GM18526 (cell line): ENCODE measurements around the gene PM20D1.

Source experiments
- POLR2A ChIP-seq: IDR thresholded peaks from 3 replicates; pipeline ENCODE4 v1.6.1; 2011; ENCODE audit not compliant: insufficient read length; ENCODE audit errors: extremely low read depth

Gene PM20D1

GRCh38 chr1:205837382-205837970 is 12.5 kb downstream of the PM20D1 start:
- no peak for TF ChIP-seq POLR2A

GRCh38 chr1:205834751-205835150 is 15.2 kb downstream of the PM20D1 start:
- TF ChIP-seq POLR2A, result no peak

DNA sequence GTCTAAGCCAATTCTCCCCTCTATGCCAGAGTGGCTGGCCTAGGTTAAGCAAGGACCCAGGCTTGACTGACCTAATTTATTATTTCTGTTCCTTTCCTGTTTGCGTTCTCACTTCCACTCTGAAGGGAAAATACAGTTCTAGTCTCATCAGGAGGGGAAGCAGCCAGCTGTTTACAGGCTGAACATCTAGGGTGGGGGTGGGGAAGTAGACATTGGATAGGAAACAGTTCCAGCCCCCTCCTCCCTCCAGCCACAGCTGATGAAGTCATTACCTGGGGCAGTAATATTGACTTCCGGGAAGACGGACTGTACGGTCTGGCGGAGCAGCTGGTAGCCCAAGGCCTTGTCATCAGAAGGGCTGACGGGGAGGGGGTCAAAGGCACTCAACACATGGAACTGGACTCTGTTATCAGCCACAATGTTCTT is 17.6 kb downstream of the PM20D1 start:
- TF ChIP-seq POLR2A, result no peak

DNA sequence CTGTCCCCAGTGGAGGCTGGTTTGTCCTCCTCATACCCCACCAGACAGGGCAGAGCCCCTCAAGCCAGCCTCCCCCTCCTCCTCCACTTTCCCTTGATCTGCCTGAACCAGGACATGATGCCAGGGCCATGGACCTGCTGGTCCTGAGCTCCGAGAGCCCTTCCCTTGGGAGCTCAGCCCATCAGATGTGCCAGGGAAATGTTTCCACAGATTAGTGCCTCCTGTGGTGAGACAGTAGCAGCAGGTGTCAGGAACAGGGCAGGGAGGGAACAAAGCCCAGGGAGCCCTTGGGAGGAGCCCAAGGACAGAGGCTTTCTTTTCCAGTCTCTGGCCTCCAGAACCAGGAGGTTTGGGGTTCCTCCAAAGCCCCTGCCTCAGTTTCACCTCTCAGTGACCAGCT is 22.3 kb downstream of the PM20D1 start:
- no peak for TF ChIP-seq POLR2A

GRCh38 chr1:205826995-205827394 is 22.9 kb downstream of the PM20D1 start:
- no peak for TF ChIP-seq POLR2A

DNA sequence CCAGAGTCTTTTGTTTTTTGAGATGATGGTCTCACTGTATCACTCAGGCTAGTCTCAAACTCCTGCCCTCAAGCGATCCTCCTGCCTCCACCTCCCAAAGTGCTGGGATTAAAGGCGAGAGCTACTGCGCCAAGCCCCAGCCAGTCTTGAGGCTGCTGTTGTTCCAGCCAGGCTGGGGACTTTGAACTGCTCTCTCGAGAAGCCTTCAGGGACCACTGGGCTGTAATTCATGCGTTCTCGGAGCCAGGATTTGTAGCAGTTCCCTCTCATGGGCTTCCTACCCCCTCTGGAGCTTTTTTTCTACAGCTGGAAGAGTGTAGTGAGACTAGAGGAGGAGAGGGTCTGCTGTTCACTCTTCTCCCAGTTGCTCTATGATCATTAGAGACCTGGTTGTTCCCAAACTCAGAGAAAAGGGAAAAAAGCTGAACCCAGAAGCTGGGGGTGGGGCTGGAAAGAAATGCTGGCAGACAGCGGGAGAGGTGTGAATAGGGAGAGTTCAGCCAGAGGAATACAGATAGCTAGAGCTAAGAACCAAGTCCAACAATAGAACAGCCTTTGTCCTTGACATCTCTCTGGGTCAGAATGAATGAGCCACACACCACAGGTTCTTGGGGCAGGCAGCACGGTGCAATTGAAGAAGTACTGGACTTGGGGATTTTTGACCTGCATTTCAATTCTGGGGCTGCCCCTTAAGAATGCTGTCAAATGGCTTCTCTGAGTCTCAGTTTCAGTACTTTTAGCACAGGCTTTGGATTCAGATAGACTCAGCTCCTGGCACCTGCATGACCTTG is 23.7 kb downstream of the PM20D1 start:
- no peak for TF ChIP-seq POLR2A

- no peak for TF ChIP-seq POLR2A
Measured at GRCh38 chr1:205824180-205824579, 25.8 kb downstream of the PM20D1 start.

- TF ChIP-seq POLR2A, result no peak
Measured at GRCh38 chr1:205822397-205822796, 27.5 kb downstream of the PM20D1 start.

GRCh38 chr1:205817988-205818387 is 31.9 kb downstream of the PM20D1 start:
- TF ChIP-seq POLR2A, result no peak

GRCh38 chr1:205817364-205817763 is 32.6 kb downstream of the PM20D1 start:
- no peak for TF ChIP-seq POLR2A

DNA sequence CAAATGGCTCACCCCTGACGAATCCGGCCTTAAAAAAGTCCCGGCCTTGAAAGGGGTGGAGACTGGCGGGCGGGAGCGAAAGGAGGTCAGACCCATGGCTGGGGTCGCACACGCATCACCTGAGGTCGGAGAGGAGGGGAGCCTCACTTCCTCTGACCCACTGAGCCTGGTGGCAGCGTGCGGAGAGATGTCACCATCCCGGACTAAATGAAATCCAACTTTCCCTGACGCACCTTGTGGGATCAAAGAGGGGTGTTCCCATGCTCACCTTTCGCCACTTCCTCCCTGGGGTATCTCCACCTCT is 36.2 kb downstream of the PM20D1 start:
- no peak for TF ChIP-seq POLR2A

DNA sequence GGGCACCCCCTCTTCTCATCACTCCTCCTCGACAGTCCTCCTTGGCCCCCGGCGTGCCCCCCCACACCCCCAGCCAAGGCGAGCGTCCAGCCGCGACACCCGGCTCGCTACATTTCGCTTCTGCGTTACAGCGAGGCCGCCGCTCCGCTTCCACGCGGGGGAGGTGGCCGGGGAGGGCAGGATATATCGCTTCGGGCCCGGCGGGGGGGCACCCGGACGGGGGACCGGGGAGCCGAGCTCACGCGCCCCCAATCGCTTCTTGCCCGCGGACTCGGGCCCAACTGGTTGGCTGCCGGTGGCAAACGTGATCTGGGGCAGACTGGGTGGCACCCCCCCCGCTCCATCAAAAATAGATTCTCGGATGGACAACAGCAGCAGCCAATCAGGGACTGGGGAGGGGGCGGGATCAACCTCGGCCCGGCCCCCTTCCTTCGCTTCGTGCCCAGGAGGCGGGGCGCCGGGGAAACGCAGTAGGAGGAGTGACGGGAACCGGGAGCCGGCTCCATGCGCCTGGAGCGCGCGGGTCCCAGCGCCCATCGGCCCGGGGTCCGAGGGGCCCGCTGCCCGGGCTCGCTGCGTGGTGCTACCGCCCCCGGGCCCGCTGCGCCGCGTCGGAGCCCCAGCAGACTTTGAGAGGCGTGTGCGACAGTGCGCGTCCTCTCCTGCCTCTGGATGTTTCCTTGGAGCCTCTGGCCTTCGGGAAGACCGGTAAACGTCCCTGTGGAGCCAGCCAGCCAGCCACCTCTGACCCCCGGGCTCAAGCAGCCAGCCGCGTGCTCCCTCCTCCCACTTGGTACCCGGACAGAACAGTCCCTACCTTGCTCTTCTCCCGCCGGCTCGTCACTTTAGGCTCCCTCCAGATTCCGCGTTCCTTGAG is 36.8 kb downstream of the PM20D1 start, which contains the start of gene SLC41A1:
Gene SLC41A1 (minus strand): TSS at position 321 of the 877 bp plus-strand sequence. CDS start 2,757 bp downstream, outside the sequence.
- no peak for TF ChIP-seq POLR2A

DNA sequence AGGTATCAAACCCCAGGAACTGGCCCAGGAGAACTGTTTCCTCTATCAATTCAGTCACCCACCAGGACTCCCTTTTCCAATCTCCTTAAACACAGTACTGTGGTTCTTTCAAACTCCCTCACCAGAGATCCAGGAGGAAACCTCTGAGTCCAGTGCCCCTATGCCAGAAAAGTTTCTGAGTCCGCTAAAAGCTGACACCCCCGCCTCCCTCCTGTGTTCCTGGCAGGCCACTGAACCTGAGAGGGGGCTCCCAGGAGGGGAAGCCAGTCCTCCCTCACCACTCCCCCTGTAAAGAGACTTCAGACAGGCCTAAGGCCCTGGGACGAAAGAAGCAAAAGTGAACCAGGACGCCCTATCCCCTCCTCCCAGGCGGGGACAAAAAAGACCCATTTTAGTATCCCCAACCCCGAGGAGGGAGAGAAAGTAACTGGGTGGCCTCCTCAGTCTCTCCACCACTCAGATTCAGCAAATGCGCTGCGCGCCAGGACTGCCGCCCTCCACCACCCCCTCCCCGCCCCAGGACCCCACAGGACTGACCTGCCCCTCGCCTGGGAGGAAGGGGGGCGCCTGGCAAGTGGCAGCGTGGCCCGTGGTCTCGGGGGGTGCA is 37.6 kb downstream of the PM20D1 start:
- no peak for TF ChIP-seq POLR2A

DNA sequence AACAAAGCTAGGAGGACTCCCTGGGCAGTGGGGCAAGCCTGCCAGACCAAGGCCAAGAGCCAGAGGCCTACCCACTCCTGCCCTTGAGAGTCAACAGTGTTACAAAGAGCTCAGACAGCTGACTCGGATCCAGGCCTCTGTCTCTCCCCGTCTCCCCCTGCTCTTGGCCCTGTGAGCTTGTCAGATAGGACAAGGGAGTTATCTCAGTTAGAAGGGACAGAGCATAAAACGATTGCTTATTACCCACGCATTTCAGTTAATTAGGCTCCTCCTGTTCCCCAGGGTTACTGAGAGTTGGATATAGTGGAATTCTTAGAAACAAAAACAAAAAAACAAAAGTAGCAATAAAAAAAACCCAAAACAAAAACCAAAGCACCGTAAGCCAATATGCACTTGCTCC is 38.3 kb downstream of the PM20D1 start:
- TF ChIP-seq POLR2A, result no peak

GRCh38 chr1:205810448-205811157 is 39.3 kb downstream of the PM20D1 start:
- no peak for TF ChIP-seq POLR2A

DNA sequence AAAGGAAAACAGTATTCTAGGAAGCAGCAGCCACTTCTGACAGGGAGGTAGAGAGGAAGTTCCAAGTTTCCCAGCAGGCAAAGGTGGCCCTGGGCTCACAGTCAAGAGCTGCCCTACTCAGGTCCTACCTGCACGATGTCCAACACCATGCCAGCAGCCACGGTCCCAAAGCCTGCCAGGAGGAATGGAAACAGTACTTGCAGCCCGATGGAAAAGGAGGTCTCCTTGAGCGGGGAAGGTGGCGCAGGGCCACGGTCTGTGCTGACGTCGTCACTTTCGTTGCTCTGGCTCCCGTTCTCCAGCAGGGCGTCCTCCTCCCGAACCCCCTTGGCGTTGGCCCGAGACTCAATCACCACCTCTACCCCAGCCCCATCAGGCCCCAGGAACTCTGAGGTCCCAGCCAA is 40.0 kb downstream of the PM20D1 start:
- TF ChIP-seq POLR2A, result no peak
